GM12878 (cell line): Measurements from ENCODE around the gene PDE6B. TPM values are rescaled to one million over a fixed set of nuclear protein-coding genes. Genes with fewer than 3 reads are reported as not detected.

ENCODE experiments used
- ATAC-seq: fragments of 200-7000 bp; cut with Tn5 transposase; 3 replicates; pipeline ENCODE4 v1.9.1; 2020; ENCODE audit warnings: mild to moderate bottlenecking, moderate library complexity
- BruUV-seq: library from RNA; stranded (reverse); fragments of 400-500 nt; replicated peaks from 2 replicates; lab custom pipeline; 2021; lab: Mats Ljungman, UMichigan
- CTCF ChIA-PET: fragments of 300-600 bp; sonication (Branson Sonifier 250); formaldehyde crosslinking; extraction: SDS; loops from one replicate; lab custom pipeline; 2021; ENCODE audit warnings: inconsistent platforms; lab: Yijun Ruan, JAX
- POLR2A ChIA-PET: fragments of 350-600 bp; formaldehyde crosslinking; extraction: SDS; loops from one replicate; lab custom pipeline; 2021; ENCODE audit warnings: inconsistent platforms; lab: Charles Lee
- RAD21 ChIA-PET: fragments of 300-600 bp; sonication (Branson Sonifier 250); formaldehyde crosslinking; loops from one replicate; lab custom pipeline; 2023; ENCODE audit warnings: antibody characterized with exemption; ENCODE audit not compliant: unreplicated experiment; lab: Charles Lee
- SMC1A ChIA-PET: fragments of 300-600 bp; sonication (Branson Sonifier 250); formaldehyde crosslinking; loops from one replicate; lab custom pipeline; 2023; ENCODE audit not compliant: unreplicated experiment, uncharacterized antibody; lab: Charles Lee
- DNase-seq: peaks from one replicate; pipeline ENCODE4 v3.0.0-alpha.2; 2011; ENCODE audit warnings: low read depth, low spot score
- FAIRE-seq: peaks from 3 replicates; lab custom pipeline; 2011; peaks lifted over from hg19 to GRCh38; lab: Jason Lieb, UNC
- H2AFZ ChIP-seq: 2 replicates; pipeline ENCODE4 v1.6.0; 2011; ENCODE audit warnings: low read depth, low read length, control low read depth; ENCODE audit not compliant: control insufficient read depth
- H3K27ac ChIP-seq: 2 replicates; pipeline ENCODE4 v1.5.1; 2011; ENCODE audit warnings: control low read depth; ENCODE audit not compliant: control insufficient read depth, insufficient read depth
- H3K27me3 ChIP-seq, 2 experiments: replicated peaks in 1 of 2; 2 replicates each; pipeline versions ENCODE4 v1.6.0 to v1.6.1; 2011; ENCODE audit warnings: low read length in 1 of 2; ENCODE audit not compliant: control insufficient read depth in 2 of 2, insufficient read depth in 2 of 2
- H3K36me3 ChIP-seq, 2 experiments: 2 replicates each; pipeline ENCODE4 v1.5.1; 2011; ENCODE audit warnings: low read length in 1 of 2; ENCODE audit not compliant: control insufficient read depth in 2 of 2, insufficient read depth in 2 of 2
- H3K4me1 ChIP-seq: 2 replicates; pipeline ENCODE4 v1.6.1; 2011; ENCODE audit warnings: mild to moderate bottlenecking, low read length, moderate library complexity, mixed read lengths; ENCODE audit not compliant: control insufficient read depth, insufficient read depth
- H3K4me2 ChIP-seq: 2 replicates; pipeline ENCODE4 v1.6.0; 2011; ENCODE audit warnings: control low read depth; ENCODE audit not compliant: control insufficient read depth, insufficient read depth
- H3K4me3 ChIP-seq: fragments of 200-600 bp; sonication (generic); 2 replicates; pipeline ENCODE4 v1.5.1; 2016
- H3K79me2 ChIP-seq: 2 replicates; pipeline ENCODE4 v1.6.0; 2011; ENCODE audit warnings: low read length; ENCODE audit not compliant: control insufficient read depth, insufficient read depth
- H3K9ac ChIP-seq: 2 replicates; pipeline ENCODE4 v1.8.0; 2011; ENCODE audit warnings: low read length, control low read depth, mixed read lengths; ENCODE audit not compliant: control insufficient read depth, insufficient read depth
- H3K9me3 ChIP-seq: replicated peaks from 3 replicates; pipeline ENCODE4 v1.5.1; 2011; ENCODE audit warnings: mild to moderate bottlenecking, low read length; ENCODE audit not compliant: control insufficient read depth, insufficient read depth
- H4K20me1 ChIP-seq: 2 replicates; pipeline ENCODE4 v1.6.0; 2011; ENCODE audit not compliant: control insufficient read depth, insufficient read depth
- EZH2 ChIP-seq: IDR thresholded peaks from 2 replicates; pipeline ENCODE4 v1.6.1; 2012; ENCODE audit warnings: low read depth, mild to moderate bottlenecking, control low read depth, inconsistent platforms, low read length, borderline replicate concordance; ENCODE audit not compliant: control insufficient read depth
- MTA3 ChIP-seq: IDR thresholded peaks from 2 replicates; pipeline ENCODE4 v1.6.1; 2012; ENCODE audit warnings: low read length, inconsistent platforms, borderline replicate concordance
- NFYA ChIP-seq: IDR thresholded peaks from 2 replicates; pipeline ENCODE4 v1.6.1; 2011; ENCODE audit warnings: low read depth, mild to moderate bottlenecking, low read length, improper control_type of control experiment, borderline replicate concordance
- RELA ChIP-seq: fragments of 450-650 bp; IDR thresholded peaks from 2 replicates; pipeline ENCODE4 v1.8.0; 2014; ENCODE audit warnings: borderline replicate concordance; ENCODE audit not compliant: partially characterized antibody
- SREBF1 ChIP-seq: IDR thresholded peaks from 2 replicates; pipeline ENCODE4 v1.6.1; 2012; ENCODE audit warnings: mild to moderate bottlenecking, low read length
- TBL1XR1 ChIP-seq: IDR thresholded peaks from 2 replicates; pipeline ENCODE4 v1.6.1; 2012; ENCODE audit warnings: low read depth, low read length, improper control_type of control experiment
- WGBS: methylation state at CpG from one replicate; pipeline ENCODE4 v1.1.6; 2016; ENCODE audit warnings: low lambda C conversion rate; ENCODE audit not compliant: insufficient replicate concordance, insufficient coverage; ENCODE audit errors: missing lambda C conversion rate; 5-methylcytosine and 5-hydroxymethylcytosine counted together
- in situ Hi-C: fragments of 300-500 bp; cut with MboI; formaldehyde crosslinking; loops from 9 replicates; pipeline ENCODE4 v1.14.3; 2018; ENCODE audit warnings: mixed read lengths
- intact Hi-C: fragments of 100-400 bp; cut with micrococcal nuclease; formaldehyde crosslinking; loops from one replicate; pipeline ENCODE4 v1.14.2; 2022; ENCODE audit not compliant: unreplicated experiment
- polyA plus RNA-seq, 11 experiments: library from polyadenylated mRNA; depleted of rRNA in 4 of 11; unstranded in 6 of 11; stranded (reverse) in 5 of 11; fragments of >200 nt; fragmentation: Nextera tagmentation in 4 of 11; fragmentation: Illumina TruSeq in 1 of 11; extraction: Ambion mirVana in 4 of 11; extraction: Trizol in 1 of 11; gene quantifications; 1 replicate in 1 of 11; 2 replicates in 10 of 11; pipeline versions ENCODE4 v1.2.1 to v1.2.3, GENCODE V29; 2011 to 2016; ENCODE audit warnings: inconsistent platforms in 2 of 11, missing spikeins in 2 of 11, low read depth in 1 of 11
- total RNA-seq, 4 experiments: library from RNA; depleted of rRNA in 3 of 4; stranded (reverse); fragments of >200 nt in 3 of 4; fragmentation: Illumina TruSeq in 1 of 4; extraction: Trizol in 1 of 4; gene quantifications; 2 replicates each; pipeline versions ENCODE4 v1.2.1 to v1.2.3, GENCODE V29; 2013 to 2021
- TF ChIP-seq, protein P1 (sequence below): fragments of 450-650 bp; IDR thresholded peaks from 2 replicates; pipeline ENCODE4 v1.6.1; 2016; ENCODE audit warnings: mild to moderate bottlenecking

The PDE6B gene
- total and polyA plus RNA-seq, 10 of the 15 experiments (the other 5 are each of a cell fraction or from before 2014, with no cell fraction given), result 2.6 to 6.4 (median 3.8) TPM

DNA sequence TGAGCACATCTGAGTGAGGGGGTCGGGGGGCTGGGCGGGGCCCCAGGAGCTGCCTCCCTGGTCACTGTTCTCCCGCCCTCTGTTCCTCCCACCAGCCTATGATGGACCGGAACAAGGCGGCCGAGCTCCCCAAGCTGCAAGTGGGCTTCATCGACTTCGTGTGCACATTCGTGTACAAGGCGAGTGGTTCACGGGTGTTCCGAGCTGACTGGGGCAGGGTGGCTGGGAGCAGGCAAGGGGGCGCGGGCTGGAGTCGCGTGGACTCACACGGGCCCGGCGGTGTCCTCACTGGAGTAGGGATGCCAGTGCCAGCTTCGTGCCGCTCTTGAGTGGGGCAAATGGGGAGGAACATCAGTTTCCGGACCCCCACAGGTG, 41.0 kb downstream of the PDE6B start:
- POLR2A ChIA-PET, result interaction anchor here (0.6 kb wide), 1 partner anchor 50 kb away, joined by 6 read pairs; no protein-coding TSS in a partner anchor

More for the DNA sequence above, 41.0 kb downstream of the PDE6B start:
- CTCF ChIA-PET, result interaction anchor here (0.5 to 0.7 kb wide), 2 partner anchors 24 to 1143 kb away, joined by 3 to 4 read pairs; no protein-coding TSS in a partner anchor
- ATAC-seq, result no peak
- SMC1A ChIA-PET, result no interaction called here
- no peak for FAIRE-seq
- 89% methylated on average over 21 of the region's 22 CpGs for WGBS
- no peak for DNase-seq
- Histone ChIP-seq H3K4me2 (no peak overlapping the region), H3K79me2 (peaks cover 3% of the 10 kb centered on the region), H4K20me1 (no peaks in the 10 kb centered on the region), H3K4me3 (no peak overlapping the region), H3K27ac (no peak overlapping the region), H3K9ac (no peak overlapping the region), H3K9me3 (no peaks in the 10 kb centered on the region; the same call in 2 of the 3 replicates), H3K27me3 (no peaks in the 10 kb centered on the region), H3K36me3 (peaks cover 0 to 1% of the 10 kb centered on the region in 2 experiments; a peak in 1 of 4 replicates), H3K4me1 (no peaks in the 10 kb centered on the region), H2AFZ (no peak overlapping the region)
- RAD21 ChIA-PET, result no interaction called here
- in situ Hi-C loops, result no loop called here
- intact Hi-C loops, result no loop called here
- TF ChIP-seq SREBF1 (no peak), TBL1XR1 (no peak), NFYA (no peak), MTA3 (no peak), EZH2 (no peak), RELA (no peak)
- TF ChIP-seq, protein P1, sequence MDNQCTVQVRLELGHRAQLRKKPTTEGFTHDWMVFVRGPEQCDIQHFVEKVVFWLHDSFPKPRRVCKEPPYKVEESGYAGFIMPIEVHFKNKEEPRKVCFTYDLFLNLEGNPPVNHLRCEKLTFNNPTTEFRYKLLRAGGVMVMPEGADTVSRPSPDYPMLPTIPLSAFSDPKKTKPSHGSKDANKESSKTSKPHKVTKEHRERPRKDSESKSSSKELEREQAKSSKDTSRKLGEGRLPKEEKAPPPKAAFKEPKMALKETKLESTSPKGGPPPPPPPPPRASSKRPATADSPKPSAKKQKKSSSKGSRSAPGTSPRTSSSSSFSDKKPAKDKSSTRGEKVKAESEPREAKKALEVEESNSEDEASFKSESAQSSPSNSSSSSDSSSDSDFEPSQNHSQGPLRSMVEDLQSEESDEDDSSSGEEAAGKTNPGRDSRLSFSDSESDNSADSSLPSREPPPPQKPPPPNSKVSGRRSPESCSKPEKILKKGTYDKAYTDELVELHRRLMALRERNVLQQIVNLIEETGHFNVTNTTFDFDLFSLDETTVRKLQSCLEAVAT, result no peak
- BruUV-seq, result no TSS peak
